ENCODE results near the gene SOX6. TPM values are rescaled to one million over a fixed set of nuclear protein-coding genes. Genes with fewer than 3 reads are reported as not detected.

SOX6 gene
- total and polyA plus RNA-seq, 12 donors: 0.80 to 43.0 (median 21.2) TPM

GRCh38 chr11:16279524-16279923, 76.8 kb downstream of the SOX6 start:
- no peak for DNase-seq
- Histone ChIP-seq H3K4me1 (peaks cover 0 to 34% (median 0%) of the 10 kb centered on the region in 9 donors), H3K27me3 (no peaks in the 10 kb centered on the region), H3K27ac (no peak overlapping the region), H3K4me3 (peak overlapping the region in 1 of 10 donors; percentile 18), H3K9me3 (no peaks in the 10 kb centered on the region), H3K36me3 (no peaks in the 10 kb centered on the region)
- intact Hi-C loops (cut with DNase I): no loop called here
- no peak for TF ChIP-seq CTCF (IDR thresholded peaks at IDR 0.05)
- ATAC-seq: no peak

DNA sequence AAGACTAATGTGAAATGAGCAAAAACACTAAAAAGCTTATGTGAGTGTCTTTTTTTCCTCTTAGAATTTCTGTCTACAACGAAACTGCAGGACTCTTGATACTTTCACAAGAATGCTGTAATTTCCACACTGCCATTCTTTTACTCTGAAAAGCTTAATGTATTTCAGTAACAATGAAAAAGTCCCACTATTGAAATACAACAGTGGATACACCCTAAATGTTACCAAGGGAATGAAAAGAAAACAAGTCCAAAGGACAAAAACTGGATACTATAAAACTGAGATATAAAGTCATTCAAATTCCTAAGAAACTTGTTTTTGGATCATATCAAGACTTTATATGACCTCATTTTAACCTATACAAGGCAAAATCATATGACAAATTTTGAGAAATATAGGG, 77.4 kb downstream of the SOX6 start:
- Histone ChIP-seq H3K27ac (no peak overlapping the region), H3K4me1 (peaks cover 0 to 30% (median 0%) of the 10 kb centered on the region in 9 donors), H3K4me3 (no peak overlapping the region), H3K36me3 (no peaks in the 10 kb centered on the region), H3K9me3 (no peaks in the 10 kb centered on the region), H3K27me3 (no peaks in the 10 kb centered on the region)
- no peak for TF ChIP-seq CTCF (IDR thresholded peaks at IDR 0.05)
- ATAC-seq (no peak), DNase-seq (no peak)
- intact Hi-C loops (cut with DNase I): no loop called here
- WGBS, 2 donors: 66 to 84% methylated on average over 1 of the region's 1 CpG

DNA sequence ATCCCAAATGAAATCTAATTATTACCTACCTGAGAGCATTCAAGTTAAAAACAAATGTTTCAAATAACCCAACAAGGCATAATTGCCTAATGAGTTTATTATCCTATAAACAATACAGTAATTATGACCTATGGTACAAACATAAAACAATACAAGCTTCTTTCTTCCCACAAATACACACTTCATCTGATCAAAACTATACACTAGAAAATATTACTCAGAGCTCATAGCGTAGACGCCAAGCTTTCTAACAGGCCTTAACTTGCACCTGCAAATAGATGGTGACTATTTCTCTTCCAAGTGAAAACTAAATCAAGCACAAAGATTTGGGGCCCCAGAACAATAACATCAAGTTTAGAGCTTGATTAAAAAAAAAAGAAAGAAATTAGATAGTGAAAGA, 78.1 kb downstream of the SOX6 start:
- no peak for TF ChIP-seq CTCF (IDR thresholded peaks at IDR 0.05)
- Histone ChIP-seq H3K4me3 (no peak overlapping the region), H3K36me3 (no peaks in the 10 kb centered on the region), H3K9me3 (no peaks in the 10 kb centered on the region), H3K4me1 (peaks cover 0 to 24% (median 0%) of the 10 kb centered on the region in 9 donors), H3K27ac (no peak overlapping the region), H3K27me3 (no peaks in the 10 kb centered on the region)
- DNase-seq (no peak), ATAC-seq (no peak)
- 98% methylated on average over 2 of the region's 2 CpGs for WGBS, 2 donors
- intact Hi-C loops (cut with DNase I): no loop called here

GRCh38 chr11:16276251-16276650, 80.1 kb downstream of the SOX6 start:
- intact Hi-C loops (cut with DNase I): no loop called here
- no peak for ATAC-seq
- Histone ChIP-seq H3K27ac (no peak overlapping the region), H3K9me3 (peaks cover 0 to 1% (median 0%) of the 10 kb centered on the region in 11 donors), H3K27me3 (no peaks in the 10 kb centered on the region), H3K36me3 (no peaks in the 10 kb centered on the region), H3K4me3 (no peak overlapping the region), H3K4me1 (peaks cover 0 to 24% (median 0%) of the 10 kb centered on the region in 9 donors)
- 91 to 96% methylated on average over 2 of the region's 2 CpGs for WGBS, 2 donors
- TF ChIP-seq CTCF (IDR thresholded peaks at IDR 0.05): no peak
- DNase-seq: no peak
